ENCODE measurements around the gene EML1. TPM values are rescaled to one million over a fixed set of nuclear protein-coding genes. Genes with fewer than 3 reads are reported as not detected.

The EML1 gene
- total RNA-seq, 2 experiments from 2014 or later = 0.59 TPM; not detected in 1

GRCh38 chr14:99925471-99925870 is 132.3 kb downstream of the EML1 start:
- Histone ChIP-seq H3K9me3 (ENCODE audit: control insufficient read depth in 1 of 2, insufficient read depth in 1 of 2, low read length in 2 of 2) (no peaks in the 10 kb centered on the region), H3K36me3 (ENCODE audit: insufficient read depth, low read length) (no peaks in the 10 kb centered on the region), H3K27me3 (ENCODE audit: control insufficient read depth in 1 of 2, insufficient read depth in 2 of 2, low read length in 2 of 2) (no peaks in the 10 kb centered on the region), H3K4me1 (ENCODE audit: insufficient read depth, low read length) (no peaks in the 10 kb centered on the region), H3K4me3 (ENCODE audit: low read length) (no peak overlapping the region), H3K27ac (ENCODE audit: low read depth in 1 of 2, low read length in 2 of 2) (no peak overlapping the region)
- H3K4me1 Mint-ChIP-seq (ENCODE audit: low read depth) = no peaks in the 10 kb centered on the region
- ChIA-PET CTCF (no interaction called here), POLR2A (no interaction called here)
- TF ChIP-seq CTCF (IDR thresholded peaks at IDR 0.05) = no peak
- peaks cover 2% of the 10 kb centered on the region for H3K9me3 Mint-ChIP-seq
- no peaks in the 10 kb centered on the region for H3K36me3 Mint-ChIP-seq (ENCODE audit: low read depth)
- intact Hi-C loops (cut with DNase I, micrococcal nuclease) = no loop called here
- no peak for DNase-seq
- H3K27me3 Mint-ChIP-seq = peaks cover 15% of the 10 kb centered on the region
- ATAC-seq (ENCODE audit: poor library complexity) = no peak
- H3K27ac Mint-ChIP-seq = no peak overlapping the region
- no peak overlapping the region for H3K4me3 Mint-ChIP-seq

GRCh38 chr14:99928963-99929362 is 135.8 kb downstream of the EML1 start:
- Mint-ChIP-seq H3K4me1 (ENCODE audit: low read depth) (no peaks in the 10 kb centered on the region), H3K27ac (no peak overlapping the region), H3K9me3 (peaks cover 2% of the 10 kb centered on the region), H3K27me3 (peaks cover 17% of the 10 kb centered on the region), H3K36me3 (ENCODE audit: low read depth) (no peaks in the 10 kb centered on the region), H3K4me3 (no peak overlapping the region)
- H3K27me3 ChIP-seq (ENCODE audit: control insufficient read depth in 1 of 2, insufficient read depth in 2 of 2, low read length in 2 of 2) = no peaks in the 10 kb centered on the region
- POLR2A ChIA-PET = no interaction called here
- H3K4me3 ChIP-seq (ENCODE audit: low read length) = no peak overlapping the region
- H3K27ac ChIP-seq (ENCODE audit: low read depth in 1 of 2, low read length in 2 of 2) = no peak overlapping the region
- ATAC-seq (ENCODE audit: poor library complexity) (no peak), DNase-seq (no peak)
- CTCF ChIA-PET = interaction anchor here (0.6 kb wide), 1 partner anchor 18 kb away, joined by 3 read pairs; no protein-coding TSS in a partner anchor
- TF ChIP-seq CTCF (IDR thresholded peaks at IDR 0.05) = no peak
- H3K4me1 ChIP-seq (ENCODE audit: insufficient read depth, low read length) = no peaks in the 10 kb centered on the region
- no peaks in the 10 kb centered on the region for H3K9me3 ChIP-seq (ENCODE audit: control insufficient read depth in 1 of 2, insufficient read depth in 1 of 2, low read length in 2 of 2)
- intact Hi-C loops (cut with DNase I, micrococcal nuclease) = no loop called here
- H3K36me3 ChIP-seq (ENCODE audit: insufficient read depth, low read length) = no peaks in the 10 kb centered on the region

- H3K27ac Mint-ChIP-seq = no peak overlapping the region
- H3K9me3 ChIP-seq (ENCODE audit: control insufficient read depth in 1 of 2, insufficient read depth in 1 of 2, low read length in 2 of 2) = no peaks in the 10 kb centered on the region
- no peaks in the 10 kb centered on the region for H3K36me3 Mint-ChIP-seq (ENCODE audit: low read depth)
- ATAC-seq (ENCODE audit: poor library complexity) (no peak), DNase-seq (no peak)
- H3K4me1 Mint-ChIP-seq (ENCODE audit: low read depth) = no peaks in the 10 kb centered on the region
- H3K4me3 ChIP-seq (ENCODE audit: low read length) = no peak overlapping the region
- peaks cover 2% of the 10 kb centered on the region for H3K9me3 Mint-ChIP-seq
- no peaks in the 10 kb centered on the region for H3K27me3 ChIP-seq (ENCODE audit: control insufficient read depth in 1 of 2, insufficient read depth in 2 of 2, low read length in 2 of 2)
- no peak overlapping the region for H3K27ac ChIP-seq (ENCODE audit: low read depth in 1 of 2, low read length in 2 of 2)
- no peak for TF ChIP-seq CTCF (IDR thresholded peaks at IDR 0.05)
- intact Hi-C loops (cut with DNase I, micrococcal nuclease) = no loop called here
- no peaks in the 10 kb centered on the region for H3K36me3 ChIP-seq (ENCODE audit: insufficient read depth, low read length)
- no peak overlapping the region for H3K4me3 Mint-ChIP-seq
- ChIA-PET CTCF (interaction anchor here (0.6 kb wide), 1 partner anchor 17 kb away, joined by 3 read pairs; no protein-coding TSS in a partner anchor), POLR2A (no interaction called here)
- peaks cover 15% of the 10 kb centered on the region for H3K27me3 Mint-ChIP-seq
- H3K4me1 ChIP-seq (ENCODE audit: insufficient read depth, low read length) = no peaks in the 10 kb centered on the region
These were observed 136.4 kb downstream of the EML1 start for GRCh38 chr14:99929601-99930000.

Data from CD4-positive, alpha-beta T cell (primary cell).